Activated naive CD8-positive, alpha-beta T cell treated with anti-CD3 and anti-CD28 coated beads for 36 hours (primary cell): Measurements from ENCODE around the gene TBX20. TPM values are rescaled to one million over a fixed set of nuclear protein-coding genes. Genes with fewer than 3 reads are reported as not detected.
"Not testable (repeated sequence)": the region's sequence is repeated elsewhere in the genome, so short reads cannot be mapped to it uniquely, and the experiment has no call there.

ENCODE experiments used
- DNase-seq: peaks from one replicate; pipeline ENCODE4 v3.0.0; 2021
- H3K27ac Mint-ChIP-seq: one replicate; pipeline ENCODE4 v1.8.0; 2022; ENCODE audit warnings: mild to moderate bottlenecking, moderate library complexity, mixed read lengths
- H3K27me3 Mint-ChIP-seq: one replicate; pipeline ENCODE4 v1.8.0; 2022; ENCODE audit warnings: mild to moderate bottlenecking, mixed read lengths
- H3K36me3 Mint-ChIP-seq: one replicate; pipeline ENCODE4 v1.8.0; 2021; ENCODE audit warnings: mild to moderate bottlenecking, mixed read lengths
- H3K4me1 Mint-ChIP-seq: one replicate; pipeline ENCODE4 v1.8.0; 2021; ENCODE audit warnings: mixed read lengths
- H3K4me3 Mint-ChIP-seq: one replicate; pipeline ENCODE4 v1.8.0; 2022; ENCODE audit warnings: mild to moderate bottlenecking, moderate library complexity, mixed read lengths
- H3K9me3 Mint-ChIP-seq: one replicate; pipeline ENCODE4 v1.8.0; 2022; ENCODE audit warnings: mixed read lengths
- total RNA-seq, 2 experiments: library from RNA; stranded (reverse); gene quantifications; one replicate each; pipeline ENCODE4 v1.2.3, GENCODE V29; 2021

Gene TBX20
- total RNA-seq, 2 experiments from 2014 or later, result 0.12 TPM; not detected in 1

- not testable (repeated sequence) for H3K36me3 Mint-ChIP-seq, H3K9me3 Mint-ChIP-seq, H3K4me1 Mint-ChIP-seq, DNase-seq, H3K27me3 Mint-ChIP-seq, H3K4me3 Mint-ChIP-seq, H3K27ac Mint-ChIP-seq
Measured at GRCh38 chr7:35206924-35207323, 47.0 kb downstream of the TBX20 start.

GRCh38 chr7:35204850-35205249, 49.0 kb downstream of the TBX20 start:
- H3K27me3 Mint-ChIP-seq, H3K27ac Mint-ChIP-seq, H3K4me3 Mint-ChIP-seq, H3K36me3 Mint-ChIP-seq, H3K9me3 Mint-ChIP-seq, H3K4me1 Mint-ChIP-seq, DNase-seq: not testable (repeated sequence)

GRCh38 chr7:35204031-35204430, 49.9 kb downstream of the TBX20 start:
- H3K9me3 Mint-ChIP-seq, H3K4me1 Mint-ChIP-seq, DNase-seq, H3K4me3 Mint-ChIP-seq, H3K36me3 Mint-ChIP-seq, H3K27me3 Mint-ChIP-seq, H3K27ac Mint-ChIP-seq: not testable (repeated sequence)

GRCh38 chr7:35202353-35202752, 51.5 kb downstream of the TBX20 start:
- not testable (repeated sequence) for H3K4me3 Mint-ChIP-seq, H3K9me3 Mint-ChIP-seq, H3K36me3 Mint-ChIP-seq, H3K27me3 Mint-ChIP-seq, H3K4me1 Mint-ChIP-seq, H3K27ac Mint-ChIP-seq, DNase-seq

GRCh38 chr7:35200170-35200569, 53.7 kb downstream of the TBX20 start:
- H3K4me1 Mint-ChIP-seq, H3K36me3 Mint-ChIP-seq, H3K27ac Mint-ChIP-seq, DNase-seq, H3K27me3 Mint-ChIP-seq, H3K4me3 Mint-ChIP-seq, H3K9me3 Mint-ChIP-seq: not testable (repeated sequence)

GRCh38 chr7:35198370-35199140, 55.3 kb downstream of the TBX20 start:
- not testable (repeated sequence) for H3K36me3 Mint-ChIP-seq, H3K27me3 Mint-ChIP-seq, DNase-seq

GRCh38 chr7:35191571-35191970, 62.3 kb downstream of the TBX20 start:
- peaks cover 22% of the 10 kb centered on the region for H3K27me3 Mint-ChIP-seq
- not testable (repeated sequence) for H3K36me3 Mint-ChIP-seq, H3K4me3 Mint-ChIP-seq, DNase-seq, H3K4me1 Mint-ChIP-seq, H3K27ac Mint-ChIP-seq, H3K9me3 Mint-ChIP-seq

More at GRCh38 chr7:35198370-35199140, 55.3 kb downstream of the TBX20 start:
- H3K4me1 Mint-ChIP-seq, H3K9me3 Mint-ChIP-seq, H3K4me3 Mint-ChIP-seq, H3K27ac Mint-ChIP-seq: not testable (repeated sequence)

- not testable (repeated sequence) for H3K4me1 Mint-ChIP-seq, H3K4me3 Mint-ChIP-seq, H3K9me3 Mint-ChIP-seq, H3K27ac Mint-ChIP-seq, DNase-seq, H3K36me3 Mint-ChIP-seq
- peaks cover 35% of the 10 kb centered on the region for H3K27me3 Mint-ChIP-seq
Measured at GRCh38 chr7:35190146-35190773, 63.6 kb downstream of the TBX20 start.

- H3K4me3 Mint-ChIP-seq, result peak overlapping the region; percentile 74
- H3K27me3 Mint-ChIP-seq, result peaks cover 50% of the 10 kb centered on the region
- not testable (repeated sequence) for DNase-seq, H3K27ac Mint-ChIP-seq, H3K9me3 Mint-ChIP-seq, H3K36me3 Mint-ChIP-seq, H3K4me1 Mint-ChIP-seq
Measured at GRCh38 chr7:35186751-35187150, 67.1 kb downstream of the TBX20 start.

- peak; percentile 20 for DNase-seq
- H3K27ac Mint-ChIP-seq, result no peak overlapping the region
- no peaks in the 10 kb centered on the region for H3K36me3 Mint-ChIP-seq
- H3K27me3 Mint-ChIP-seq, result peaks cover 50% of the 10 kb centered on the region
- peak overlapping the region; percentile 74 for H3K4me3 Mint-ChIP-seq
- no peaks in the 10 kb centered on the region for H3K9me3 Mint-ChIP-seq
- peaks cover 10% of the 10 kb centered on the region for H3K4me1 Mint-ChIP-seq
Measured at GRCh38 chr7:35185908-35186731, 67.8 kb downstream of the TBX20 start.

- not testable (repeated sequence) for H3K9me3 Mint-ChIP-seq, DNase-seq, H3K27ac Mint-ChIP-seq, H3K4me1 Mint-ChIP-seq, H3K36me3 Mint-ChIP-seq, H3K4me3 Mint-ChIP-seq
- H3K27me3 Mint-ChIP-seq, result peaks cover 50% of the 10 kb centered on the region
Measured at GRCh38 chr7:35185578-35185907, 68.4 kb downstream of the TBX20 start.

GRCh38 chr7:35184961-35185360, 68.9 kb downstream of the TBX20 start:
- not testable (repeated sequence) for H3K4me3 Mint-ChIP-seq, H3K27ac Mint-ChIP-seq, DNase-seq, H3K36me3 Mint-ChIP-seq, H3K4me1 Mint-ChIP-seq, H3K9me3 Mint-ChIP-seq
- peaks cover 46% of the 10 kb centered on the region for H3K27me3 Mint-ChIP-seq

- H3K27ac Mint-ChIP-seq, H3K4me3 Mint-ChIP-seq, H3K36me3 Mint-ChIP-seq, H3K4me1 Mint-ChIP-seq, H3K9me3 Mint-ChIP-seq, DNase-seq: not testable (repeated sequence)
- H3K27me3 Mint-ChIP-seq, result peaks cover 41% of the 10 kb centered on the region
Measured at GRCh38 chr7:35183873-35184503, 69.9 kb downstream of the TBX20 start.

- H3K27me3 Mint-ChIP-seq, result peaks cover 25% of the 10 kb centered on the region
- DNase-seq, H3K9me3 Mint-ChIP-seq, H3K4me1 Mint-ChIP-seq, H3K36me3 Mint-ChIP-seq, H3K4me3 Mint-ChIP-seq, H3K27ac Mint-ChIP-seq: not testable (repeated sequence)
Measured at GRCh38 chr7:35180665-35181064, 73.2 kb downstream of the TBX20 start.

GRCh38 chr7:35173176-35173575, 80.7 kb downstream of the TBX20 start:
- H3K27ac Mint-ChIP-seq, H3K27me3 Mint-ChIP-seq, DNase-seq, H3K4me3 Mint-ChIP-seq, H3K4me1 Mint-ChIP-seq, H3K9me3 Mint-ChIP-seq, H3K36me3 Mint-ChIP-seq: not testable (repeated sequence)
